SW 1271 (cell line): ENCODE measurements around the gene LTBP4.
"Not testable (repeated sequence)": the region's sequence is repeated elsewhere in the genome, so short reads cannot be mapped to it uniquely, and the experiment has no call there.

Experiments
- DNase-seq, 2 experiments: peaks; one replicate each; lab custom pipeline; 2025; lab: John Stamatoyannopoulos, UW

The LTBP4 gene

GRCh38 chr19:40629346-40629745 is 28.2 kb downstream of the LTBP4 start:
- DNase-seq, result no peak

DNA sequence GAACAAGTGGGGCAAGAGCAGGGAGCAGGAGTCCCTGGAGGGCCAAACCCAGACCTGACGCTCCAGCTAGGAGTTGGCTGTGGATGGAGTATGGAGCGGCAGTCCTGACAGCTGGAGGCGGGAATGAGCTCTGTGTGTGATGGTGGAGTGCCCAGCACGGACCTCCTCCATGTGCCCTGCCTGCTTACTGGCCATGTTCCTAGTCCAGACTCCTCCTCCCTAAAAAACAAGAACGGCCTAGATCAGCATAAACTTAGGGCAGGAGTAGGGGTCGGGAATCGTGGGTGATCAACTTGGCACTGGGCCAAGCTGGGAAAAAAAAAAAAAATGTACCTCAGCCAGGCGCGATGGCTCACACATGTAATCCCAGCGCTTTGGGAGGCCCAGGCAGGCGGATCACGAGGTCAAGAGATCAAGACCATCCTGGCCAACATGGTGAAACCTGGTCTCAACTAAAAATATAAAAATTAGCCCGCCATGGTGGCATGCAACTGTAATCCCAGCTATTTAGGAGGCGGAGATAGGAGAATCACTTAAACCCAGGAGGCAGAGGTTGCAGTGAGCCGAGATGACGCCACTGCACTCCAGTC is 29.5 kb downstream of the LTBP4 start:
- no peak for DNase-seq

DNA sequence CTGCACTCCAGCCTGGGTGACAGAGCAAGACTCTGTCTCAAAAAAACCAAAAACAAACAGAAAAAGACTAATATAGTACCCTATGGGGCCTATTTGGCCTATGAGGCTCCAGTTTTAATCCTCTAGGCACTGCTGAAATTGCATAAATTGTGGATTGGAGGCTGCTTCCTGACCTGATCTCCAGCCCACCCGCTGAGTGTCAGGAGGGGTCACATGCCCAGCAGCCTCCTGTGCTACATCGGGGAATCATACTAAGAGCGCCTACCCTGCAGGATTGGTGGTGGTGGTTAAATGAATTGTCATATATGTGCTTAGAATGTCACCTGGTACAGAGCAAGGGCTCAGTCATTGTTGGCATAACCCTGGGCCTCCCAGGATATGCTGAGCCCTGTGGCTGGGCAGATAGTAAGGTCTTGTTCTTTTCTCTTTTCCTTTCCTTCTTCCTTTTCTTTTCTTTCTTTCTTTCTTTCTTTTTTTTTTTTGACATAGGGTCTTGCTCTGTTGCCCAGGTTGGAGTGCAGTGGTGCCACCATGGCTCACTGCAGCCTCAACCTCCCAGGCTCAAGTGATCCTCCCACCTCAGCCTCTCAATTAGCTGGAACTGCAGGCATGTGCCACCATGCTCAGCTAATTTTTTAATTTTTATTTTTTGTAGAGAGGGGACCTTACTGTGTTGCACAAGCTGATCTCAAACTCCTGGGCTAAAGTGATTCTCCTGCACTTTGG is 31.3 kb downstream of the LTBP4 start:
- DNase-seq, result no peak

- DNase-seq, result no peak
These were observed 32.0 kb downstream of the LTBP4 start for GRCh38 chr19:40633207-40633606.

DNA sequence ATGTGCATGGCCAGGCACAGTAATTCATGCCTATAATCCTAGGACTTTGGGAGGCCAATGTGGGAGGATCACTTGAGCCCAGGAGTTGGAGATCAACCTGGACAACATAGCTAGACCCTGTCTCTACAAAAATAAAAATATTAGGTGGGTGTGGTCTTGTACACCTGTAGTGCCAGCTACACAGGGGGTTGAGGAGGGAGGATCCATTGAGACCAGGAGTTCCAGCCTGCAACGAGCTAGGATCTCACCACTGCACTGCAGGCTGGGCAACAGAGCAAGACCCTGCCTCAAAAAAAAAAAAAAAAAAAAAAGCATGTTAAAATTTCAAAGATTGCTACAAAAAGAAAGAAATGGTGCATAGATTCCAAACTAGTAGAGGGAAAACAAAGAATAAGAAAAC is 37.2 kb downstream of the LTBP4 start:
- DNase-seq, result no peak

DNA sequence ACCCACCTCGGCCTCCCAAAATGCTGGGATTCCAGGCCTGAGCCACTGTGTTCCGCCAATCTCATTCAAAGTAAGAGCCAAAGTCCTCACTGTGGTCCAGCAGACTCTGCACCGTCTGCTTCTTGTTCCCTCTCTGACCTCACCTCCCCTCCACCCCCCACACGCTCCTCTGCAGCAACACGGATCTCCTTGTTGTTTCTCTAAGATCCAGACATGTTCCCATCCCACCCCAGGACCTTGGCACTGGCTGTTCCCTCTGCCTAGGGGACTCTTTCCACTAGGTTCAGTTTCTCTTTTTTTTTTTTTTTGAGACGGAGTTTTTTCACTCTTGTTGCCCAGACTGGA is 38.4 kb downstream of the LTBP4 start:
- DNase-seq, result no peak

GRCh38 chr19:40640744-40641143 is 39.6 kb downstream of the LTBP4 start:
- DNase-seq, result no peak

- no peak for DNase-seq
These were observed 40.1 kb downstream of the LTBP4 start for GRCh38 chr19:40641281-40641680.

GRCh38 chr19:40642051-40642706 is 41.0 kb downstream of the LTBP4 start:
- DNase-seq, result no peak

- no peak for DNase-seq
These were observed 41.7 kb downstream of the LTBP4 start for GRCh38 chr19:40642757-40643305.

DNA sequence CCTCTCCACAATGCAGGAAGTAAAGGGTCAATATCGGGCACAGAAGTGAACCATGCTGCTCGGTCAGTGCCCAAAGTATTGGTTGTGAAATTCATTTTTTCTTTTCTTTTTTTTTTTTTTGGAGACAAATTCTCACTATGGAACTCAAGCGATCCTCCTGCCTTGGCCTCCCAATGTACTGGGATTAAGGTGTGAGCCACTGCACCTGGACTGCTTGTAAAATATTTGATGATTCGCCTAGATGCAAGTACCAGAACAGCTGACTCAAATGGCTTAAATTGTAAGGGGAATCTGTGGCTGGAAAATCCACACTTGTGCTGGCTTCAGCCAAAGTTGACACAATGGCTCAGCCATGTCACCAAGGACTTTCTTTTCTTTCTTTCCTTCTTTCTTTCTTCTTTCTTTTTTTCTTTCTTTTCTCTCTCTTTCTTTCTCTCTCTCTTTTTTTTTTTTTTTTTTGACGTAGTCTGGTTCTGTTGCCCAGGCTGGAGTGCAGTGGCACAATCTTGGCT is 45.6 kb downstream of the LTBP4 start:
- no peak for DNase-seq

GRCh38 chr19:40649903-40650675 is 48.9 kb downstream of the LTBP4 start:
- not testable (repeated sequence) for DNase-seq

- DNase-seq, result no peak
These were observed 49.7 kb downstream of the LTBP4 start for GRCh38 chr19:40650749-40651305.

DNA sequence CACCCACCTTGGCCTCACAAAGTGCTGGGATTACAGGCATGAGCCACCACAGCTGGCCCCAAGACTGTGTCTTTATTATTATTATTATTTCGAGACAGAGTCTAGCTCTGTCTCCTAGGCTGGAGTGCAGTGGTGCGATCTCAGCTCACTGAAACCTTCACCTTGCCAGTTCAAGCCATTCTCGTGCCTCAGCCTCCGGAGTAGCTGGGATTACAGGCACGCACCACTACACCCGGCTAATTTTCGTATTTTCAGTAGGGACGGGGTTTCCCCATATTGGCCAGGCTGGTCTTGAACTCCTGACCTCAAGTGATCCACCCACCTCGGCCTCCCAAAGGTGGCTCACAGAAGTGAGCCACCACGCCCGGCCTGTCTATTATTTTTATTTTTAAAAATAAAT is 51.1 kb downstream of the LTBP4 start:
- not testable (repeated sequence) for DNase-seq

DNA sequence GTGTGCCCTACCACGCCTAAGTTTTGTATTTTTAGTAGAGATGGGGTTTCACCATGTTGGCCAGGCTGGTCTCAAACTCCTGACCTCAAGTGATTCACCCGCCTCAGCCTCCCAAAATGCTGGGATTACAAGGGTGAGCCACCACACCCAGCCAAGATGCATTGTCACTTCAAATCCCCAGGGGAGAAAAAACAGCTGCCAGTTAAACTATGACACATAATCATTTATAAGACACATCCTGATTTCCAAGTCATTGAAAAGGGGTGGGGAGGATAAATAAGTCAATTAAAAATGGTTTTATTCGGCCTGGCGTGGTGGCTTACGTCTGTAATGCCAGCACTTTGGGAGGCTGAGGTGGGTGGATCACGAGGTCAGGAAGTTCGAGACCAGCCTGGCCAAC is 54.5 kb downstream of the LTBP4 start:
- not testable (repeated sequence) for DNase-seq

DNA sequence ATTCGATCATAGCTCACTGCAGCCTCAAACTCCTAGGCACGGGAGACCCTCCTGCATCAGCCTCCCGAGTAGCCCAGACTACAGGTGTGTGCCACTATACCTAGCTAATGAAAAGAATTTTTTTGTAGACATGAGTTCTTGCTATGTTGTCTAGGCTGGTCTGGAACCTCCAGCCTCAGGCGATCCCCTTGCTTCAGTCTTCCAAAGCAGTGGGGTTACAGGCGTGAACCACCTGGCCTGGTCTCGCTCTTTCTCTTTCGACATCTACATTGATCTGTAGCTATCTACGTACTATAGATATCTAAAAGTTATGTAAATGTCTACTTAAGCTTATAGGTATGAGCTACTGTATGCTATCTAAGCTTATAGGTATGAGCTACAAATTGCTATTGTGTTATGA is 56.9 kb downstream of the LTBP4 start:
- DNase-seq, result no peak

DNA sequence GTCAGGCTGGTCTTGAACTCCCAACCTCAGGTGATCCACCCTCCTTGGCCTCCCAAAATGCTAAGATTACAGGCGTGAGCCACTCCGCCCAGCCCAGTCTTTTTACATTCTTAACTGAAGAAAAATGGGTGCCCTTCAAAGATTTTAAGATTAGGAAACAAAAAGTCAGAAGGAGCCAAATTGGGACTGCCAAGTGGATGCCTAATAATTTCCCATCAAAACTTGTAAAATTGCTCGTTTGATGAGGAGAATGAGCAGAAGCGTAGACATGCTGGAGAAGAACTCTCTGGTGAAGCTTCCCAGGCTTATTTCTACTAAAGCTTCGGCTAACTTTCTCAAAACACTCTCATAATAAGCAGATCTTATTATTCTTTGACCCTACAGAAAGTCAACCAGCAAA is 57.9 kb downstream of the LTBP4 start:
- DNase-seq, result no peak

DNA sequence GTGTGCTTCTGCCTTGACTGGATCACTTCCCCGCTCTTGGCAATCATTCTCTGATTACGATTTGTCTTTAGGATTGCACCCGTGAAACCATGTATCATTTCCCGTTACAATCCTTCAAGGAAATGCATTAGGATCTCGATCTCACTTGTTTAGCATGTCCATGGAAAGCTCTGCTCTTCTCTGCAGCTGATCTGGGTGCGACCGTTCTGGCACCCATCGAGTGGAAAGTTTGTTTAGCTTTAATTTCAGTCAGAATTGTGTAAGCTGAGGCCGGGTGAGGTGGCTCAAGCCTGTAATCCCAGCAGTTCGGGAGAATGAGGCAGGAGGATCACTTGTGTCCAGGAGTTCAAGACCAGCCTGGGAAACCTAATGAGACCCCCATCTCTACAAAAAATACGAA is 58.4 kb downstream of the LTBP4 start:
- no peak for DNase-seq

DNA sequence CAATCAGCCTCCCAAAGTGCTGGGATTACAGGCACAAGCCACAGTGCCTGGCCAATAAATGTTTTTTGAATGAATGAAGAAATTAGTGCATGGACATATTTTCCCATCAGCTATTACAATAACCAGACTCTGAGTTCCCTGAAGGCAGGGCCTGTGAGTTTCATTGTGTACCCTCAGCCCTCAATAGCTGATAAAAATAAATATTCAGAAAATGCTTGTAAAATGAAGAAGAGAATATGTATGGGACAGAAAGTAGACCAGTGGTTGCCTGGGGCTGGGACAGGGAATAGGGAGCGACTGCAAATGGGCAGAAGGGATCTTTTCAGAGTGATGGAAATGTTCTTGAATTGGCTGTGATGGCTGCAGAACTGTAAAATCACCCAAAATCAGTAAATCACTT is 60.4 kb downstream of the LTBP4 start:
- DNase-seq, result no peak

- DNase-seq, result peak; percentile 54 to 63
These were observed 61.9 kb downstream of the LTBP4 start for GRCh38 chr19:40662925-40663694.
